C4-2B (cell line): Measurements from ENCODE around the gene PTPRT.

Source experiments
- H3K27ac ChIP-seq: fragments of 450-650 bp; 2 replicates; pipeline ENCODE4 v1.5.1; 2017
- CTCF ChIP-seq: fragments of 450-650 bp; conservative IDR thresholded peaks from 2 replicates; pipeline ENCODE4 v1.5.1; 2017; ENCODE audit warnings: mild to moderate bottlenecking
- ZFX ChIP-seq: fragments of 450-650 bp; IDR thresholded peaks from 2 replicates; pipeline ENCODE4 v1.6.1; 2017

PTPRT gene

GRCh38 chr20:42474646-42475045 lies 715.1 kb downstream of the PTPRT start:
- no peak for TF ChIP-seq ZFX
- TF ChIP-seq CTCF = no peak
- H3K27ac ChIP-seq = no peak overlapping the region

- TF ChIP-seq CTCF = no peak
- TF ChIP-seq ZFX = no peak
These were observed 717.5 kb downstream of the PTPRT start for GRCh38 chr20:42472198-42472597.

GRCh38 chr20:42461965-42462593 lies 727.6 kb downstream of the PTPRT start:
- TF ChIP-seq ZFX = no peak
- no peak for TF ChIP-seq CTCF
- H3K27ac ChIP-seq = no peak overlapping the region

More at GRCh38 chr20:42472198-42472597, 717.5 kb downstream of the PTPRT start:
- no peak overlapping the region for H3K27ac ChIP-seq

- TF ChIP-seq CTCF (no peak), ZFX (no peak)
- no peak overlapping the region for H3K27ac ChIP-seq
These were observed 728.4 kb downstream of the PTPRT start for GRCh38 chr20:42461291-42461690.

- TF ChIP-seq ZFX (no peak), CTCF (no peak)
- no peak overlapping the region for H3K27ac ChIP-seq
These were observed 742.4 kb downstream of the PTPRT start for GRCh38 chr20:42447270-42447669.

- H3K27ac ChIP-seq = no peak overlapping the region
- TF ChIP-seq CTCF (no peak), ZFX (no peak)
These were observed 744.9 kb downstream of the PTPRT start for GRCh38 chr20:42444799-42445198.

GRCh38 chr20:42443200-42443599 lies 746.5 kb downstream of the PTPRT start:
- TF ChIP-seq ZFX (no peak), CTCF (no peak)
- no peak overlapping the region for H3K27ac ChIP-seq
